Loucy (cell line): ENCODE results near the gene IQCH.

Experiments used
- CTCF ChIP-seq: fragments of 200-600 bp; sonication (generic); conservative IDR thresholded peaks from 2 replicates; pipeline ENCODE4 v1.5.1; 2014; ENCODE audit warnings: mild to moderate bottlenecking, antibody characterized with exemption, low read length
- EZH2phosphoT487 ChIP-seq: fragments of 200-600 bp; IDR thresholded peaks from 2 replicates; pipeline ENCODE4 v1.6.1; 2018; ENCODE audit warnings: antibody characterized with exemption, mild to moderate bottlenecking, moderate library complexity, borderline replicate concordance

GRCh38 chr15:67409175-67409574 is 154.6 kb downstream of the IQCH start:
- TF ChIP-seq CTCF (no peak), EZH2phosphoT487 (no peak)
